HEK293 (cell line): ENCODE results near the gene MYOD1.

Experiments
- CTCF ChIA-PET: fragments of 350-600 bp; formaldehyde crosslinking; extraction: SDS; loops from one replicate; lab custom pipeline; 2021; ENCODE audit warnings: antibody characterized with exemption; lab: Yijun Ruan, JAX
- POLR2A ChIA-PET: fragments of 300-600 bp; formaldehyde crosslinking; extraction: SDS; loops from one replicate; lab custom pipeline; 2020; ENCODE audit warnings: antibody characterized with exemption, inconsistent platforms; lab: Yijun Ruan, JAX
- H3K27ac ChIP-seq: fragments of 200-500 bp; sonication (Bioruptor generic); 2 replicates; pipeline ENCODE4 v1.5.1; 2014; ENCODE audit warnings: low read depth, low read length, control low read depth, inconsistent platforms; ENCODE audit errors: extremely low read depth
- H3K36me3 ChIP-seq, 2 experiments: fragments of 200-500 bp in 1 of 2; sonication (Bioruptor generic) in 1 of 2; 1 replicate in 1 of 2; 2 replicates in 1 of 2; pipeline ENCODE4 v1.5.1; 2014 to 2017; ENCODE audit warnings: inconsistent platforms in 2 of 2, low read length in 2 of 2; ENCODE audit not compliant: control insufficient read depth in 2 of 2, insufficient read depth in 1 of 2
- H3K4me1 ChIP-seq: fragments of 200-500 bp; sonication (Bioruptor generic); 2 replicates; pipeline ENCODE4 v1.5.1; 2014; ENCODE audit warnings: mild to moderate bottlenecking, low read length, inconsistent platforms; ENCODE audit not compliant: control insufficient read depth, insufficient read depth
- H3K4me3 ChIP-seq: 2 replicates; pipeline ENCODE4 v1.5.1; 2011; ENCODE audit warnings: low read depth, mild to moderate bottlenecking, control low read depth, low read length, moderate library complexity
- H3K9me3 ChIP-seq: fragments of 200-500 bp; sonication (Bioruptor generic); 2 replicates; pipeline ENCODE4 v1.5.1; 2014; ENCODE audit warnings: low read depth, low read length, inconsistent platforms; ENCODE audit not compliant: control insufficient read depth, insufficient read depth
- HOXD13 ChIP-seq: sonication (generic); formaldehyde crosslinking; IDR thresholded peaks from 2 replicates; pipeline ENCODE4 v1.8.0; 2022; ENCODE audit warnings: missing genetic modification reagents, borderline replicate concordance
- MEIS1 ChIP-seq: sonication (generic); formaldehyde crosslinking; IDR thresholded peaks from 2 replicates; pipeline ENCODE4 v1.8.1; 2022; ENCODE audit warnings: missing genetic modification reagents, mild to moderate bottlenecking, borderline replicate concordance
- OSR2 ChIP-seq: fragments of 450-650 bp; formaldehyde crosslinking; IDR thresholded peaks from 2 replicates; pipeline ENCODE4 v1.5.1; 2016; ENCODE audit warnings: missing biosample characterization, missing genetic modification characterization
- SETDB1 ChIP-seq: IDR thresholded peaks from one replicate; pipeline ENCODE4 v1.6.1; 2017; ENCODE audit warnings: mild to moderate bottlenecking, low read length, moderate library complexity, mixed read lengths; ENCODE audit not compliant: insufficient read length
- ZNF202 ChIP-seq: fragments of 450-650 bp; formaldehyde crosslinking; IDR thresholded peaks from 2 replicates; pipeline ENCODE4 v1.5.1; 2016; ENCODE audit warnings: missing biosample characterization, missing genetic modification characterization, borderline replicate concordance
- ZNF211 ChIP-seq: fragments of 450-650 bp; formaldehyde crosslinking; IDR thresholded peaks from 2 replicates; pipeline ENCODE4 v1.5.1; 2016; ENCODE audit warnings: low read depth, missing biosample characterization, missing genetic modification characterization
- ZNF214 ChIP-seq: fragments of 450-650 bp; formaldehyde crosslinking; IDR thresholded peaks from 2 replicates; pipeline ENCODE4 v1.5.1; 2017; ENCODE audit warnings: missing biosample characterization, mild to moderate bottlenecking, missing genetic modification characterization, borderline replicate concordance
- ZNF266 ChIP-seq: fragments of 450-650 bp; formaldehyde crosslinking; IDR thresholded peaks from 2 replicates; pipeline ENCODE4 v1.5.1; 2016; ENCODE audit warnings: missing biosample characterization, missing genetic modification characterization, low read depth
- ZNF324 ChIP-seq: fragments of 450-650 bp; formaldehyde crosslinking; IDR thresholded peaks from 2 replicates; pipeline ENCODE4 v1.5.1; 2016; ENCODE audit warnings: missing biosample characterization, missing genetic modification characterization
- ZNF37A ChIP-seq: fragments of 450-650 bp; IDR thresholded peaks from 2 replicates; pipeline ENCODE4 v1.5.1; 2018; ENCODE audit warnings: missing biosample characterization, missing genetic modification characterization
- ZNF558 ChIP-seq: fragments of 450-650 bp; formaldehyde crosslinking; IDR thresholded peaks from 2 replicates; pipeline ENCODE4 v1.5.1; 2016; ENCODE audit warnings: missing biosample characterization, missing genetic modification characterization
- ZNF670 ChIP-seq: fragments of 450-650 bp; formaldehyde crosslinking; IDR thresholded peaks from 2 replicates; pipeline ENCODE4 v1.5.1; 2016; ENCODE audit warnings: missing biosample characterization, missing genetic modification characterization, low read depth
- ZNF747 ChIP-seq: fragments of 450-650 bp; formaldehyde crosslinking; IDR thresholded peaks from 2 replicates; pipeline ENCODE4 v1.5.1; 2016; ENCODE audit warnings: missing biosample characterization, missing genetic modification characterization
- ZNF776 ChIP-seq: fragments of 450-650 bp; formaldehyde crosslinking; IDR thresholded peaks from 2 replicates; pipeline ENCODE4 v1.5.0; 2017; ENCODE audit warnings: missing biosample characterization, missing genetic modification characterization, borderline replicate concordance
- TF ChIP-seq, protein P1 (sequence below): fragments of 450-650 bp; formaldehyde crosslinking; IDR thresholded peaks from 2 replicates; pipeline ENCODE4 v1.5.1; 2016; ENCODE audit warnings: missing biosample characterization, missing genetic modification characterization
- TF ChIP-seq, protein P2 (sequence below): fragments of 450-650 bp; formaldehyde crosslinking; IDR thresholded peaks from 2 replicates; pipeline ENCODE4 v1.5.1; 2016; ENCODE audit warnings: missing biosample characterization, missing genetic modification characterization
- TF ChIP-seq, protein P3 (sequence below): fragments of 450-650 bp; formaldehyde crosslinking; conservative IDR thresholded peaks from 2 replicates; pipeline ENCODE4 v1.5.1; 2016; ENCODE audit warnings: low read depth, missing biosample characterization, missing genetic modification characterization
- TF ChIP-seq, protein P4 (sequence below): fragments of 450-650 bp; formaldehyde crosslinking; IDR thresholded peaks from 2 replicates; pipeline ENCODE4 v1.5.1; 2017; ENCODE audit warnings: missing biosample characterization, missing genetic modification characterization
- TF ChIP-seq, protein P5 (sequence below): fragments of 450-650 bp; formaldehyde crosslinking; IDR thresholded peaks from 2 replicates; pipeline ENCODE4 v1.5.1; 2016; ENCODE audit warnings: missing biosample characterization, missing genetic modification characterization
- TF ChIP-seq, protein P6 (sequence below): fragments of 450-650 bp; formaldehyde crosslinking; IDR thresholded peaks from 2 replicates; pipeline ENCODE4 v1.5.1; 2016; ENCODE audit warnings: missing biosample characterization, missing genetic modification characterization

Gene MYOD1

DNA sequence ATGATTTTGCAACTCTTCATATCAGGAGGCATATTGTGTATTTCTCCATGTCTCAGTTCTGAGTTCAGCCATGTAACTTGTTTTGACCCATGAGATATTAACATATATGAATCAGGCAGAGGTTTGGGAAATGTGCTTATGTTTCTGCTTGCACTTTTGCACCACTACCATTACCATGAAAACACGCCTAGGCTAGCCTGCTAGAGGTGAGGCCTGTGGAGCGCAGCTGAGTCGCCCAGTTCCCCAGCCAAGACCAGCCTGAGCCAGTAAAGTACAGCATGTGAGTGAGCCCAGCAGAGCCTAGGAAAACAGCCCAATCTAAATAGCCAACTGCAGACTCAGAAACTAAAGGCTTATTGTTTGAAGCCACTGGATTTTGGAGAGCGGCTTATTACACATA, 18.4 kb upstream of the MYOD1 start:
- POLR2A ChIA-PET: no interaction called here
- Histone ChIP-seq H3K27ac (no peak overlapping the region), H3K4me3 (no peak overlapping the region), H3K36me3 (no peaks in the 10 kb centered on the region), H3K9me3 (no peaks in the 10 kb centered on the region; the same call in 1 of the 2 replicates), H3K4me1 (no peaks in the 10 kb centered on the region)
- TF ChIP-seq ZNF202 (tag by site-specific recombination): no peak
- TF ChIP-seq ZNF670 (tag by site-specific recombination): no peak
- no peak for TF ChIP-seq ZNF558 (tag by site-specific recombination)
- no peak for TF ChIP-seq SETDB1
- TF ChIP-seq ZNF211 (tag by site-specific recombination): no peak
- no peak for TF ChIP-seq OSR2
- TF ChIP-seq ZNF37A: no peak
- TF ChIP-seq ZNF776 (tag by site-specific recombination): no peak
- CTCF ChIA-PET: no interaction called here

DNA sequence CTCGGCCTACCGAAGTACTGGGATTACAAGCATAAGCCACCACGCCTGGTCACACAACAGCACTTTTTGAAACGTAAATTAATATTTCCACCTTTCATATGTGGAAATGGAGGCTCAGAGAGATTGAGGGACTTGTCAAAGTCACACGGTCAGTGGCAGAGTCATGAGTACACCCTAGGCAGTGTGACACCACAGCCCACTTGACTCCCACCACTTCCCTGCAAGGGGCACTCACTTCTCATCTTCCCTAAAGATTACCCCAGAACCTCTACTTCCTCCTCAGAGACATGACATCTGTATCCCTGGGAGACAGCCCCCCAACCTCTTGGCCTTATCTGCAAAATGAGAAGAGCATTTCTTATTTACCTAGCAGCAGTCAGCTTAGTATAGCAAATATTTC, 16.5 kb upstream of the MYOD1 start:
- Histone ChIP-seq H3K27ac (no peak overlapping the region), H3K36me3 (no peaks in the 10 kb centered on the region), H3K4me3 (no peak overlapping the region), H3K9me3 (no peaks in the 10 kb centered on the region; the same call in 1 of the 2 replicates), H3K4me1 (no peaks in the 10 kb centered on the region)
- ChIA-PET CTCF (interaction anchor here (0.6 to 1.0 kb wide), 3 partner anchors 27 to 413 kb away, joined by 3 to 4 read pairs (median 3); no protein-coding TSS in a partner anchor), POLR2A (no interaction called here)
- TF ChIP-seq, protein P1, sequence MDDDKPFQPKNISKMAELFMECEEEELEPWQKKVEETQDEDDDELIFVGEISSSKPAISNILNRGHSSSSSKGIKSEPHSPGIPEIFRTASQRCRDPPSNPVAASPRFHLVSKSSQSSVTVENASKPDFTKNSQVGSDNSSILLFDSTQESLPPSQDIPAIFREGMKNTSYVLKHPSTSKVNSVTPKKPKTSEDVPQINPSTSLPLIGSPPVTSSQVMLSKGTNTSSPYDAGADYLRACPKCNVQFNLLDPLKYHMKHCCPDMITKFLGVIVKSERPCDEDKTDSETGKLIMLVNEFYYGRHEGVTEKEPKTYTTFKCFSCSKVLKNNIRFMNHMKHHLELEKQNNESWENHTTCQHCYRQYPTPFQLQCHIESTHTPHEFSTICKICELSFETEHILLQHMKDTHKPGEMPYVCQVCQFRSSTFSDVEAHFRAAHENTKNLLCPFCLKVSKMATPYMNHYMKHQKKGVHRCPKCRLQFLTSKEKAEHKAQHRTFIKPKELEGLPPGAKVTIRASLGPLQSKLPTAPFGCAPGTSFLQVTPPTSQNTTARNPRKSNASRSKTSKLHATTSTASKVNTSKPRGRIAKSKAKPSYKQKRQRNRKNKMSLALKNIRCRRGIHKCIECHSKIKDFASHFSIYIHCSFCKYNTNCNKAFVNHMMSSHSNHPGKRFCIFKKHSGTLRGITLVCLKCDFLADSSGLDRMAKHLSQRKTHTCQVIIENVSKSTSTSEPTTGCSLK: no peak
- no peak for TF ChIP-seq ZNF324 (tag by site-specific recombination)
- TF ChIP-seq ZNF747: no peak
- TF ChIP-seq, protein P2, sequence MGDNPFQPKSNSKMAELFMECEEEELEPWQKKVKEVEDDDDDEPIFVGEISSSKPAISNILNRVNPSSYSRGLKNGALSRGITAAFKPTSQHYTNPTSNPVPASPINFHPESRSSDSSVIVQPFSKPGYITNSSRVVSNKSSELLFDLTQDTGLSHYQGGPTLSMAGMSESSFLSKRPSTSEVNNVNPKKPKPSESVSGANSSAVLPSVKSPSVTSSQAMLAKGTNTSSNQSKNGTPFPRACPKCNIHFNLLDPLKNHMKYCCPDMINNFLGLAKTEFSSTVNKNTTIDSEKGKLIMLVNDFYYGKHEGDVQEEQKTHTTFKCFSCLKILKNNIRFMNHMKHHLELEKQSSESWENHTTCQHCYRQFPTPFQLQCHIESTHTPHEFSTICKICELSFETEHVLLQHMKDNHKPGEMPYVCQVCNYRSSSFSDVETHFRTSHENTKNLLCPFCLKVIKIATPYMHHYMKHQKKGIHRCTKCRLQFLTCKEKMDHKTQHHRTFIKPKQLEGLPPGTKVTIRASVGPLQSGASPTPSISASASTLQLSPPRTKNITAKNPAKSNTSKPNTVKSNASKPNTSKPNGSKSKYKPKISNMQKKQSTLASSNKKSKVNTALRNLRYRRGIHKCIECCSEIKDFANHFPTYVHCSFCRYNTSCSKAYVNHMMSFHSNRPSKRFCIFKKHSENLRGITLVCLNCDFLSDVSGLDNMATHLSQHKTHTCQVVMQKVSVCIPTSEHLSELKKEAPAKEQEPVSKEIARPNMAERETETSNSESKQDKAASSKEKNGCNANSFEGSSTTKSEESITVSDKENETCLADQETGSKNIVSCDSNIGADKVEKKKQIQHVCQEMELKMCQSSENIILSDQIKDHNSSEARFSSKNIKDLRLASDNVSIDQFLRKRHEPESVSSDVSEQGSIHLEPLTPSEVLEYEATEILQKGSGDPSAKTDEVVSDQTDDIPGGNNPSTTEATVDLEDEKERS (tag by site-specific recombination): no peak
- TF ChIP-seq HOXD13: no peak

DNA sequence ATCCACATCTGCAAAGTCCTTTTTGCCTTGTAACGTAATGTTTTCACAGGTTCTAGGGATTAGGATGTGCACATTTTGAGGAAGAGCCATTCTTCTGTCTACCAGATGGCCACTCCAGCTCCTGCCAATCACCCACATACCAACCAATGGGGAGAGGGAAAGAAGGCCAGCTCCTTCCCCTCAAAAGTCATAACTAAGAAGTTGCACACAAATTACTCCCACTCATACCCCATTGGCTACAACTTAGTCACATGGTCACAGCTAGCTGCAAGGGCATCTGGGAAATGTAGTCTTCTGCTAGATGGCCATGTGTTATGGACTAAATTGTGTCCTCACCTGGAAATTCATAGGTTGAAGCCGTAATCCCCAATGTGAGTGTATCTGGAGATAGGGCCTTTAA, 15.4 kb upstream of the MYOD1 start:
- Histone ChIP-seq H3K9me3 (no peaks in the 10 kb centered on the region; the same call in 1 of the 2 replicates), H3K36me3 (no peaks in the 10 kb centered on the region), H3K4me1 (no peaks in the 10 kb centered on the region), H3K27ac (no peak overlapping the region), H3K4me3 (no peak overlapping the region)
- POLR2A ChIA-PET: no interaction called here
- CTCF ChIA-PET: interaction anchor here (1.1 kb wide), 1 partner anchor 275 kb away, joined by 3 read pairs; no protein-coding TSS in a partner anchor
- TF ChIP-seq, protein P3, sequence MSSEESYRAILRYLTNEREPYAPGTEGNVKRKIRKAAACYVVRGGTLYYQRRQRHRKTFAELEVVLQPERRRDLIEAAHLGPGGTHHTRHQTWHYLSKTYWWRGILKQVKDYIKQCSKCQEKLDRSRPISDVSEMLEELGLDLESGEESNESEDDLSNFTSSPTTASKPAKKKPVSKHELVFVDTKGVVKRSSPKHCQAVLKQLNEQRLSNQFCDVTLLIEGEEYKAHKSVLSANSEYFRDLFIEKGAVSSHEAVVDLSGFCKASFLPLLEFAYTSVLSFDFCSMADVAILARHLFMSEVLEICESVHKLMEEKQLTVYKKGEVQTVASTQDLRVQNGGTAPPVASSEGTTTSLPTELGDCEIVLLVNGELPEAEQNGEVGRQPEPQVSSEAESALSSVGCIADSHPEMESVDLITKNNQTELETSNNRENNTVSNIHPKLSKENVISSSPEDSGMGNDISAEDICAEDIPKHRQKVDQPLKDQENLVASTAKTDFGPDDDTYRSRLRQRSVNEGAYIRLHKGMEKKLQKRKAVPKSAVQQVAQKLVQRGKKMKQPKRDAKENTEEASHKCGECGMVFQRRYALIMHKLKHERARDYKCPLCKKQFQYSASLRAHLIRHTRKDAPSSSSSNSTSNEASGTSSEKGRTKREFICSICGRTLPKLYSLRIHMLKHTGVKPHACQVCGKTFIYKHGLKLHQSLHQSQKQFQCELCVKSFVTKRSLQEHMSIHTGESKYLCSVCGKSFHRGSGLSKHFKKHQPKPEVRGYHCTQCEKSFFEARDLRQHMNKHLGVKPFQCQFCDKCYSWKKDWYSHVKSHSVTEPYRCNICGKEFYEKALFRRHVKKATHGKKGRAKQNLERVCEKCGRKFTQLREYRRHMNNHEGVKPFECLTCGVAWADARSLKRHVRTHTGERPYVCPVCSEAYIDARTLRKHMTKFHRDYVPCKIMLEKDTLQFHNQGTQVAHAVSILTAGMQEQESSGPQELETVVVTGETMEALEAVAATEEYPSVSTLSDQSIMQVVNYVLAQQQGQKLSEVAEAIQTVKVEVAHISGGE: no peak
- TF ChIP-seq ZNF214 (no peak), ZNF266 (no peak), MEIS1 (CRISPR knock-in tag) (no peak)
- TF ChIP-seq, protein P4, sequence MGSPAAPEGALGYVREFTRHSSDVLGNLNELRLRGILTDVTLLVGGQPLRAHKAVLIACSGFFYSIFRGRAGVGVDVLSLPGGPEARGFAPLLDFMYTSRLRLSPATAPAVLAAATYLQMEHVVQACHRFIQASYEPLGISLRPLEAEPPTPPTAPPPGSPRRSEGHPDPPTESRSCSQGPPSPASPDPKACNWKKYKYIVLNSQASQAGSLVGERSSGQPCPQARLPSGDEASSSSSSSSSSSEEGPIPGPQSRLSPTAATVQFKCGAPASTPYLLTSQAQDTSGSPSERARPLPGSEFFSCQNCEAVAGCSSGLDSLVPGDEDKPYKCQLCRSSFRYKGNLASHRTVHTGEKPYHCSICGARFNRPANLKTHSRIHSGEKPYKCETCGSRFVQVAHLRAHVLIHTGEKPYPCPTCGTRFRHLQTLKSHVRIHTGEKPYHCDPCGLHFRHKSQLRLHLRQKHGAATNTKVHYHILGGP (tag by site-specific recombination): no peak
- TF ChIP-seq, protein P5, sequence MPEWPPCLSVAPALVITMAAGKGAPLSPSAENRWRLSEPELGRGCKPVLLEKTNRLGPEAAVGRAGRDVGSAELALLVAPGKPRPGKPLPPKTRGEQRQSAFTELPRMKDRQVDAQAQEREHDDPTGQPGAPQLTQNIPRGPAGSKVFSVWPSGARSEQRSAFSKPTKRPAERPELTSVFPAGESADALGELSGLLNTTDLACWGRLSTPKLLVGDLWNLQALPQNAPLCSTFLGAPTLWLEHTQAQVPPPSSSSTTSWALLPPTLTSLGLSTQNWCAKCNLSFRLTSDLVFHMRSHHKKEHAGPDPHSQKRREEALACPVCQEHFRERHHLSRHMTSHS (tag by site-specific recombination): no peak
- TF ChIP-seq, protein P6, sequence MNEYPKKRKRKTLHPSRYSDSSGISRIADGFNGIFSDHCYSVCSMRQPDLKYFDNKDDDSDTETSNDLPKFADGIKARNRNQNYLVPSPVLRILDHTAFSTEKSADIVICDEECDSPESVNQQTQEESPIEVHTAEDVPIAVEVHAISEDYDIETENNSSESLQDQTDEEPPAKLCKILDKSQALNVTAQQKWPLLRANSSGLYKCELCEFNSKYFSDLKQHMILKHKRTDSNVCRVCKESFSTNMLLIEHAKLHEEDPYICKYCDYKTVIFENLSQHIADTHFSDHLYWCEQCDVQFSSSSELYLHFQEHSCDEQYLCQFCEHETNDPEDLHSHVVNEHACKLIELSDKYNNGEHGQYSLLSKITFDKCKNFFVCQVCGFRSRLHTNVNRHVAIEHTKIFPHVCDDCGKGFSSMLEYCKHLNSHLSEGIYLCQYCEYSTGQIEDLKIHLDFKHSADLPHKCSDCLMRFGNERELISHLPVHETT: no peak
